ENCODE data around the gene ZXDC.

GRCh38 chr3:126440709-126440995, 35.0 kb downstream of the ZXDC start:
- no peak for TF ChIP-seq EZH2 (IDR thresholded peaks at IDR 0.05)
- TF ChIP-seq POLR2AphosphoS5 (IDR thresholded peaks at IDR 0.05; ENCODE audit: borderline replicate concordance, low read depth, low read length): no peak

Data from SK-N-MC (cell line).